22Rv1 (cell line): ENCODE measurements around the gene ME3.

ENCODE experiments used
- CTCF ChIP-seq: fragments of 450-650 bp; IDR thresholded peaks from 2 replicates; pipeline ENCODE4 v1.5.1; 2017; ENCODE audit warnings: mild to moderate bottlenecking
- ZFX ChIP-seq: fragments of 450-650 bp; IDR thresholded peaks from 2 replicates; pipeline ENCODE4 v1.6.1; 2017; ENCODE audit warnings: antibody characterized with exemption, borderline replicate concordance

- TF ChIP-seq CTCF = no peak
- TF ChIP-seq ZFX = no peak
Measured at GRCh38 chr11:86478348-86478747, 194.1 kb downstream of the ME3 start.
